Epithelial cell of prostate (primary cell): ENCODE measurements around the gene KCTD2.
"Not testable (repeated sequence)": the region's sequence is repeated elsewhere in the genome, so short reads cannot be mapped to it uniquely, and the experiment has no call there.

Experiments used
- DNase-seq: peaks from one replicate; pipeline ENCODE4 v3.0.0-alpha.2; 2011; ENCODE audit warnings: low read depth, low spot score
- H3K27ac ChIP-seq: fragments of 450-650 bp; 2 replicates; pipeline ENCODE4 v1.5.1; 2017; ENCODE audit warnings: mild to moderate bottlenecking

The KCTD2 gene

GRCh38 chr17:75019146-75019545 lies 27.9 kb upstream of the KCTD2 start:
- DNase-seq, result no peak
- H3K27ac ChIP-seq, result no peak overlapping the region

- no peak for DNase-seq
- no peak overlapping the region for H3K27ac ChIP-seq
Measured at GRCh38 chr17:75019710-75020109, 27.3 kb upstream of the KCTD2 start.

GRCh38 chr17:75020331-75021110 lies 26.5 kb upstream of the KCTD2 start:
- DNase-seq, result no peak
- H3K27ac ChIP-seq, result no peak overlapping the region

GRCh38 chr17:75024686-75025397 lies 22.2 kb upstream of the KCTD2 start:
- DNase-seq, result no peak

GRCh38 chr17:75025398-75025734 lies 21.7 kb upstream of the KCTD2 start:
- DNase-seq, H3K27ac ChIP-seq: not testable (repeated sequence)

More at GRCh38 chr17:75024686-75025397, 22.2 kb upstream of the KCTD2 start:
- H3K27ac ChIP-seq, result no peak overlapping the region

- not testable (repeated sequence) for DNase-seq
Measured at GRCh38 chr17:75026650-75027049, 20.4 kb upstream of the KCTD2 start.

GRCh38 chr17:75030161-75030560 lies 16.9 kb upstream of the KCTD2 start:
- no peak overlapping the region for H3K27ac ChIP-seq
- no peak for DNase-seq

More at GRCh38 chr17:75026650-75027049, 20.4 kb upstream of the KCTD2 start:
- not testable (repeated sequence) for H3K27ac ChIP-seq

- H3K27ac ChIP-seq, result peak overlapping the region; percentile 26
- no peak for DNase-seq
Measured at GRCh38 chr17:75031972-75032719, 14.9 kb upstream of the KCTD2 start.

GRCh38 chr17:75032720-75033280 lies 14.2 kb upstream of the KCTD2 start:
- DNase-seq, result no peak
- no peak overlapping the region for H3K27ac ChIP-seq

GRCh38 chr17:75033346-75034235 lies 13.4 kb upstream of the KCTD2 start:
- peak overlapping the region; percentile 88 for H3K27ac ChIP-seq

GRCh38 chr17:75034236-75034908 lies 12.7 kb upstream of the KCTD2 start:
- DNase-seq, result no peak
- H3K27ac ChIP-seq, result peak overlapping the region; percentile 88

More at GRCh38 chr17:75033346-75034235, 13.4 kb upstream of the KCTD2 start:
- no peak for DNase-seq

- H3K27ac ChIP-seq, result peak overlapping the region; percentile 13
- DNase-seq, result no peak
Measured at GRCh38 chr17:75036643-75037268, 10.3 kb upstream of the KCTD2 start.

- H3K27ac ChIP-seq, result no peak overlapping the region
- no peak for DNase-seq
Measured at GRCh38 chr17:75039238-75039637, 7.8 kb upstream of the KCTD2 start.

- no peak overlapping the region for H3K27ac ChIP-seq
- DNase-seq, result no peak
Measured at GRCh38 chr17:75041656-75042280, 5.3 kb upstream of the KCTD2 start.

- DNase-seq, H3K27ac ChIP-seq: not testable (repeated sequence)
Measured at GRCh38 chr17:75043789-75044188, 3.2 kb upstream of the KCTD2 start.

- H3K27ac ChIP-seq, result no peak overlapping the region
- DNase-seq, result no peak
Measured at GRCh38 chr17:75044716-75045115, 2.3 kb upstream of the KCTD2 start.

- H3K27ac ChIP-seq, result peak overlapping the region; percentile 93
- DNase-seq, result not testable (repeated sequence)
Measured at GRCh38 chr17:75045946-75046406, 1.0 kb upstream of the KCTD2 start.
